Keratinocyte (primary cell): ENCODE data around the gene DAB1.

Experiments used
- EZH2 ChIP-seq: IDR thresholded peaks from one replicate; pipeline ENCODE4 v1.6.1; 2012; ENCODE audit warnings: inconsistent platforms, mild to moderate bottlenecking, low read length, moderate library complexity
- TF ChIP-seq, protein P1 (sequence below), 3 experiments: IDR thresholded peaks in 1 of 3; conservative IDR thresholded peaks in 1 of 3; optimal IDR thresholded peaks in 1 of 3; 2 replicates in 2 of 3; 3 replicates in 1 of 3; pipeline versions ENCODE3 to v1.5.1; 2011; ENCODE audit warnings: low read length in 3 of 3, mild to moderate bottlenecking in 3 of 3, moderate library complexity in 2 of 3, control low read depth in 1 of 3, inconsistent platforms in 1 of 3; ENCODE audit not compliant: insufficient read depth in 2 of 3; ENCODE audit errors: extremely low read depth in 1 of 3

DNA sequence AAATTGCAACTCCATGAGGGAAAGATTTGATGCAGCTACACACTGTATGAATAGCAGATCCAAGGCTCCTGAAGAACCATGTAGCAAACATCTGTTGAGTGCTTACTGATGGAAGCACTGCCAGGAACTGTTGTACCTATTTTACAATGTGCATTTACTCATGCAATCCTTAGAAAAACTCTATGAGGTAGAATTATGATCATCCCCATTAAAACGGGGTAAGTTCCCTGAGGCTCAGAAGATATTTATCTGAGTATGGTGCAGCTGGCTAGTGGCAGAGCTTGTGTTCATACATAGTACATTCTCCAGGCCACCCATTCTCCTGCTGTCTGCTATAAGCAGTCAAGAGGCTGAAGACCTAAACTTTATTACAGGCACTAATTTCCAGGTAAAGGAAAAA is 403.6 kb downstream of the DAB1 start:
- TF ChIP-seq, protein P1, sequence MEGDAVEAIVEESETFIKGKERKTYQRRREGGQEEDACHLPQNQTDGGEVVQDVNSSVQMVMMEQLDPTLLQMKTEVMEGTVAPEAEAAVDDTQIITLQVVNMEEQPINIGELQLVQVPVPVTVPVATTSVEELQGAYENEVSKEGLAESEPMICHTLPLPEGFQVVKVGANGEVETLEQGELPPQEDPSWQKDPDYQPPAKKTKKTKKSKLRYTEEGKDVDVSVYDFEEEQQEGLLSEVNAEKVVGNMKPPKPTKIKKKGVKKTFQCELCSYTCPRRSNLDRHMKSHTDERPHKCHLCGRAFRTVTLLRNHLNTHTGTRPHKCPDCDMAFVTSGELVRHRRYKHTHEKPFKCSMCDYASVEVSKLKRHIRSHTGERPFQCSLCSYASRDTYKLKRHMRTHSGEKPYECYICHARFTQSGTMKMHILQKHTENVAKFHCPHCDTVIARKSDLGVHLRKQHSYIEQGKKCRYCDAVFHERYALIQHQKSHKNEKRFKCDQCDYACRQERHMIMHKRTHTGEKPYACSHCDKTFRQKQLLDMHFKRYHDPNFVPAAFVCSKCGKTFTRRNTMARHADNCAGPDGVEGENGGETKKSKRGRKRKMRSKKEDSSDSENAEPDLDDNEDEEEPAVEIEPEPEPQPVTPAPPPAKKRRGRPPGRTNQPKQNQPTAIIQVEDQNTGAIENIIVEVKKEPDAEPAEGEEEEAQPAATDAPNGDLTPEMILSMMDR (optimal IDR thresholded peaks at IDR 0.05 in 1 of 3, IDR thresholded peaks at IDR 0.05 in 1 of 3, conservative IDR thresholded peaks at IDR 0.05 in 1 of 3; ENCODE audit: extremely low read depth in 1 of 3, insufficient read depth in 2 of 3, low read length in 3 of 3), result no peak
- TF ChIP-seq EZH2, result no peak
